CD14-positive monocyte (primary cell): ENCODE results near the gene HSPB9. TPM values are rescaled to one million over a fixed set of nuclear protein-coding genes. Genes with fewer than 3 reads are reported as not detected.
"Not testable (repeated sequence)": the region's sequence is repeated elsewhere in the genome, so short reads cannot be mapped to it uniquely, and the experiment has no call there.

Experiments
- DNase-seq, 3 donors: peaks; one replicate each; pipeline ENCODE4 v3.0.0-alpha.2; 2011 to 2022
- H2AFZ ChIP-seq: 2 replicates; pipeline ENCODE4 v1.6.0; 2012; ENCODE audit warnings: mild to moderate bottlenecking, low read depth, low read length, inconsistent platforms; ENCODE audit not compliant: insufficient read depth, poor library complexity, severe bottlenecking
- H3K27ac ChIP-seq, 2 donors: 1 replicate in 1 of 2; 2 replicates in 1 of 2; pipeline ENCODE4 v1.5.1; 2012 to 2013; ENCODE audit warnings: low read length in 2 of 2, control low read depth in 1 of 2, inconsistent platforms in 1 of 2, low read depth in 1 of 2, mild to moderate bottlenecking in 1 of 2
- H3K27me3 ChIP-seq, 2 donors: one replicate each; pipeline versions ENCODE4 v1.6.0 to v1.6.1; 2011 to 2013; ENCODE audit warnings: low read length in 2 of 2; ENCODE audit not compliant: control insufficient read depth in 2 of 2, insufficient read depth in 2 of 2
- H3K36me3 ChIP-seq, 2 donors: replicated peaks in 1 of 2; 1 replicate in 1 of 2; 2 replicates in 1 of 2; pipeline versions ENCODE4 v1.5.1 to v1.6.1; 2012 to 2013; ENCODE audit warnings: low read length in 2 of 2, control low read depth in 1 of 2, inconsistent platforms in 1 of 2, mild to moderate bottlenecking in 1 of 2; ENCODE audit not compliant: insufficient read depth in 2 of 2, control insufficient read depth in 1 of 2
- H3K4me1 ChIP-seq, 2 donors: 1 replicate in 1 of 2; 2 replicates in 1 of 2; pipeline versions ENCODE4 v1.5.1 to v1.6.1; 2012 to 2013; ENCODE audit warnings: low read length in 2 of 2, control low read depth in 1 of 2, inconsistent platforms in 1 of 2, mild to moderate bottlenecking in 1 of 2, moderate library complexity in 1 of 2; ENCODE audit not compliant: insufficient read depth in 2 of 2, control insufficient read depth in 1 of 2
- H3K4me2 ChIP-seq: replicated peaks from 2 replicates; pipeline ENCODE3; 2012; ENCODE audit warnings: low read length, moderate library complexity, mild to moderate bottlenecking; ENCODE audit not compliant: poor library complexity, severe bottlenecking; ENCODE audit errors: extremely low read depth
- H3K4me3 ChIP-seq, 3 experiments: fragments of 200-600 bp in 1 of 3; sonication (generic) in 1 of 3; replicated peaks in 1 of 3; 1 replicate in 2 of 3; 2 replicates in 1 of 3; pipeline ENCODE4 v1.5.1; 2011 to 2013; ENCODE audit warnings: low read length in 3 of 3, mild to moderate bottlenecking in 3 of 3, control low read depth in 2 of 3, low read depth in 2 of 3, inconsistent platforms in 1 of 3, moderate library complexity in 1 of 3
- H3K79me2 ChIP-seq: 2 replicates; pipeline ENCODE4 v1.6.0; 2012; ENCODE audit warnings: mild to moderate bottlenecking, control low read depth, inconsistent platforms, low read length, moderate library complexity; ENCODE audit not compliant: insufficient read depth
- H3K9ac ChIP-seq: 2 replicates; pipeline ENCODE4 v1.6.0; 2017; ENCODE audit warnings: low read length, mild to moderate bottlenecking; ENCODE audit not compliant: insufficient read depth, poor library complexity, severe bottlenecking
- H3K9me3 ChIP-seq, 2 donors: replicated peaks in 1 of 2; 1 replicate in 1 of 2; 2 replicates in 1 of 2; pipeline versions ENCODE4 v1.5.1 to v1.6.1; 2012 to 2013; ENCODE audit warnings: low read length in 2 of 2, control low read depth in 1 of 2; ENCODE audit not compliant: control insufficient read depth in 1 of 2, insufficient read depth in 1 of 2
- H4K20me1 ChIP-seq: 2 replicates; pipeline ENCODE4 v1.6.0; 2012; ENCODE audit warnings: mild to moderate bottlenecking, low read length, control low read depth, moderate library complexity; ENCODE audit not compliant: insufficient read depth
- H3K27ac Mint-ChIP-seq, 7 donors: one replicate each; pipeline ENCODE4 v1.8.0; 2020; ENCODE audit warnings: mild to moderate bottlenecking in 7 of 7, mixed read lengths in 7 of 7, moderate library complexity in 6 of 7, inconsistent platforms in 2 of 7
- H3K27me3 Mint-ChIP-seq, 3 donors: one replicate each; pipeline ENCODE4 v1.8.0; 2021 to 2022; ENCODE audit warnings: low read depth in 3 of 3, mild to moderate bottlenecking in 3 of 3, mixed read lengths in 3 of 3, moderate library complexity in 3 of 3, inconsistent platforms in 1 of 3
- H3K36me3 Mint-ChIP-seq, 2 donors: one replicate each; pipeline ENCODE4 v1.8.0; 2020; ENCODE audit warnings: mixed read lengths in 2 of 2, inconsistent platforms in 1 of 2, mild to moderate bottlenecking in 1 of 2
- H3K4me1 Mint-ChIP-seq: one replicate; pipeline ENCODE4 v1.8.0; 2020; ENCODE audit warnings: mild to moderate bottlenecking, mixed read lengths
- H3K4me3 Mint-ChIP-seq, 2 donors: one replicate each; pipeline ENCODE4 v1.8.0; 2020; ENCODE audit warnings: mild to moderate bottlenecking in 2 of 2, mixed read lengths in 2 of 2, moderate library complexity in 1 of 2
- H3K9me3 Mint-ChIP-seq, 7 donors: one replicate each; pipeline ENCODE4 v1.8.0; 2020 to 2022; ENCODE audit warnings: mixed read lengths in 7 of 7, mild to moderate bottlenecking in 6 of 7, moderate library complexity in 6 of 7, inconsistent platforms in 2 of 7
- WGBS: methylation state at CpG from one replicate; pipeline ENCODE4 v1.1.5; 2013; ENCODE audit warnings: missing lambda C conversion rate; ENCODE audit not compliant: insufficient coverage; 5-methylcytosine and 5-hydroxymethylcytosine counted together
- intact Hi-C, 2 donors: fragments of 100-400 bp; cut with micrococcal nuclease; formaldehyde crosslinking; loops; one replicate each; pipeline versions ENCODE4 v1.15.0 to v1.15.1; 2023
- polyA plus RNA-seq, 3 donors: library from polyadenylated mRNA; depleted of rRNA in 1 of 3; unstranded in 2 of 3; stranded (reverse) in 1 of 3; fragments of 300-500 nt in 2 of 3; fragments of >200 nt in 1 of 3; fragmentation: Illumina TruSeq in 2 of 3; gene quantifications; 1 replicate in 2 of 3; 2 replicates in 1 of 3; pipeline ENCODE4 v1.2.3, GENCODE V29; 2012 to 2021
- TF ChIP-seq, protein P1 (sequence below): fragments of 200-600 bp; IDR thresholded peaks from one replicate; pipeline ENCODE4 v1.8.0; 2022; ENCODE audit warnings: antibody characterized with exemption, mild to moderate bottlenecking

HSPB9 gene
- polyA plus RNA-seq, 3 donors, result 0.04 TPM; not detected in 2

DNA sequence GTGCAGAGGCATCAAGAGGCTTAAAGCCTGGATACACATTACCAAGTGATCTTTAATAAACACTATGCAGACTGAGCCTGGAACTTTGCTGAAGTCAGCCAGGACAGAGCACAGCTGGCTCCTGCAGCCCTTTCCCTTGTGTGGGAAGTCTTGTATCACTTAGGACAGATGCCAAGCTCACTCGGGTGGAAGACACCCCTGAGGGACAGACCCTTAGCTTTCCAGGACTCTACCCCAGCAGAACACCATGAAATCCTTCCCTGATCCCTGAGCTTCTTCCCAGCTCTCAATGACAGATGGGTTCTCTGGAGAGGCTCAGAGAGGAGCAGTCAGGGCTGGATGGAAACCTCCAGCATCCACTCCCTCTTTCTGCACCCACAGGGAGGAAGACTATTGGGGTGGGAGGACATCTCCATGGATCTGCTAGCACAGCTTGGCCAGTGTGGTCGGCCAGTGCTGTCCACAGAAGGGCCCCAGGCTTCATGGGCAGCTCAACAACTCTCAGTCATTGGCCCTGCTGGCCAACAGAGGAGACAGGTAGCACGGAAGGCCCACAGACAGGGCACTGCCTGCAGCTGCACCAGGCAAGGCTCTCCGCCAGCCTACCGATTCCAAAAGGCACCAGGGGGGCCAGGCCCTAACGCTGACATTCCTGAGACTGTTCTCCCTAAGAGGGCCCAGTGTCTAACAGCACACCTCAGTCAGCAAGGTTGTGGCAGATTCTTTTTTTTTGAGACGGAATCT, 16.3 kb downstream of the HSPB9 start:
- 95% methylated on average over 6 of the region's 7 CpGs for WGBS
- intact Hi-C loops, result no loop called here
- peak overlapping the region in 1 of 2 donors; percentile 51 for H3K27ac ChIP-seq
- Mint-ChIP-seq H3K4me1 (peaks cover 59% of the 10 kb centered on the region), H3K27me3 (no peaks in the 10 kb centered on the region), H3K27ac (peak overlapping the region in 4 of 7 donors; percentile 2 to 40 (median 26)), H3K36me3 (peaks cover 22 to 67% of the 10 kb centered on the region in 2 donors), H3K9me3 (no peaks in the 10 kb centered on the region), H3K4me3 (no peak overlapping the region)
- H3K36me3 ChIP-seq, result peaks cover 25 to 83% of the 10 kb centered on the region in 2 donors
- peaks cover 29 to 45% of the 10 kb centered on the region in 2 donors for H3K4me1 ChIP-seq
- H3K4me3 ChIP-seq, result no peak overlapping the region
- H3K9me3 ChIP-seq, result no peaks in the 10 kb centered on the region
- no peak overlapping the region for H2AFZ ChIP-seq
- H3K79me2 ChIP-seq, result peaks cover 95% of the 10 kb centered on the region
- TF ChIP-seq, protein P1, sequence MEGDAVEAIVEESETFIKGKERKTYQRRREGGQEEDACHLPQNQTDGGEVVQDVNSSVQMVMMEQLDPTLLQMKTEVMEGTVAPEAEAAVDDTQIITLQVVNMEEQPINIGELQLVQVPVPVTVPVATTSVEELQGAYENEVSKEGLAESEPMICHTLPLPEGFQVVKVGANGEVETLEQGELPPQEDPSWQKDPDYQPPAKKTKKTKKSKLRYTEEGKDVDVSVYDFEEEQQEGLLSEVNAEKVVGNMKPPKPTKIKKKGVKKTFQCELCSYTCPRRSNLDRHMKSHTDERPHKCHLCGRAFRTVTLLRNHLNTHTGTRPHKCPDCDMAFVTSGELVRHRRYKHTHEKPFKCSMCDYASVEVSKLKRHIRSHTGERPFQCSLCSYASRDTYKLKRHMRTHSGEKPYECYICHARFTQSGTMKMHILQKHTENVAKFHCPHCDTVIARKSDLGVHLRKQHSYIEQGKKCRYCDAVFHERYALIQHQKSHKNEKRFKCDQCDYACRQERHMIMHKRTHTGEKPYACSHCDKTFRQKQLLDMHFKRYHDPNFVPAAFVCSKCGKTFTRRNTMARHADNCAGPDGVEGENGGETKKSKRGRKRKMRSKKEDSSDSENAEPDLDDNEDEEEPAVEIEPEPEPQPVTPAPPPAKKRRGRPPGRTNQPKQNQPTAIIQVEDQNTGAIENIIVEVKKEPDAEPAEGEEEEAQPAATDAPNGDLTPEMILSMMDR, result no peak
- DNase-seq, result no peak
- no peak overlapping the region for H3K4me2 ChIP-seq
- no peak overlapping the region for H3K9ac ChIP-seq
- H3K27me3 ChIP-seq, result no peaks in the 10 kb centered on the region
- peaks cover 97% of the 10 kb centered on the region for H4K20me1 ChIP-seq

DNA sequence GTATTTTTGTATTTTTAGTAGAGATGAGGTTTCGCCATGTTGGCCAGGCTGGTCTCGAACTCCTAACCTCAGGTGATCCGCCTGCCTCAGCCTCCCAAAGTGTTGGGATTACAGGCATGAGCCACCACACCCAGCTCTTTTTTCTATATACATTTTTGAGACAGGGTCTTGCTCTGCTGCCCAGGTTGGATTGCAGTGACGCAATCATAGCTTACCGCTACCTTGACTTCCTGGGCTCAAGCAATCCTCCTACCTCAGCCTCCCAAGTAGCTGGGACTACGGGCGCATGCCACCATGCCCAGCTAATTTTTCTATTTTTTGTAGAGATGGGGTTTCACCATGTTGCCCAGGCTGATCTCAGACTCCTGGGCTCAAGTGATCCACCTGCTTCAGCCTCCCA, 18.1 kb downstream of the HSPB9 start:
- H3K27me3 ChIP-seq, H3K4me2 ChIP-seq, DNase-seq, H3K9me3 ChIP-seq, H3K9ac ChIP-seq, H3K27me3 Mint-ChIP-seq, H3K4me3 Mint-ChIP-seq, H2AFZ ChIP-seq, H3K4me3 ChIP-seq, H3K9me3 Mint-ChIP-seq, intact Hi-C loops: not testable (repeated sequence)
- H3K27ac ChIP-seq, result peak overlapping the region in 1 of 2 donors; percentile 45
- H3K27ac Mint-ChIP-seq, result peak overlapping the region in 1 of 7 donors; percentile 28
- WGBS, result 100% methylated on average over 1 of the region's 7 CpGs
- peaks cover 31 to 84% of the 10 kb centered on the region in 2 donors for H3K36me3 ChIP-seq
- H3K4me1 ChIP-seq, result peaks cover 12 to 28% of the 10 kb centered on the region in 2 donors
- peaks cover 95% of the 10 kb centered on the region for H3K79me2 ChIP-seq
- H3K36me3 Mint-ChIP-seq, result peaks cover 23 to 66% of the 10 kb centered on the region in 2 donors
- peaks cover 48% of the 10 kb centered on the region for H3K4me1 Mint-ChIP-seq
- H4K20me1 ChIP-seq, result peaks cover 96% of the 10 kb centered on the region
